Caco-2 (cell line): ENCODE data around the gene PRRX2. TPM values are rescaled to one million over a fixed set of nuclear protein-coding genes. Genes with fewer than 3 reads are reported as not detected.

ENCODE experiments used
- BruUV-seq: library from RNA; stranded (reverse); fragments of 400-500 nt; replicated peaks from 2 replicates; lab custom pipeline; 2021; lab: Mats Ljungman, UMichigan
- CTCF ChIA-PET: fragments of 300-600 bp; sonication (Branson Sonifier 250); formaldehyde crosslinking; loops from one replicate; lab custom pipeline; 2022; ENCODE audit warnings: antibody characterized with exemption; lab: Charles Lee
- POLR2A ChIA-PET: fragments of 300-600 bp; sonication (Branson Sonifier 250); formaldehyde crosslinking; loops from one replicate; lab custom pipeline; 2022; ENCODE audit warnings: antibody characterized with exemption; lab: Charles Lee
- DNase-seq, 2 experiments: peaks; one replicate each; pipeline versions ENCODE4 v3.0.0 to v3.0.0-alpha.2; 2020 to 2022
- H3K27me3 ChIP-seq: replicated peaks from 2 replicates; pipeline ENCODE4 v1.6.0; 2011; ENCODE audit warnings: low read length; ENCODE audit not compliant: control insufficient read depth, insufficient read depth
- H3K36me3 ChIP-seq: 2 replicates; pipeline ENCODE4 v1.5.1; 2011; ENCODE audit warnings: low read length; ENCODE audit not compliant: control insufficient read depth, insufficient read depth
- H3K4me1 ChIP-seq: fragments of 250-450 bp; sonication (Bioruptor Pico); 2 replicates; pipeline ENCODE4 v1.5.1; 2020; ENCODE audit warnings: mild to moderate bottlenecking
- H3K4me3 ChIP-seq: 2 replicates; pipeline ENCODE4 v1.5.1; 2011; ENCODE audit warnings: low read depth, mild to moderate bottlenecking, control low read depth, low read length
- H3K9me3 ChIP-seq: fragments of 250-450 bp; sonication (Bioruptor Pico); 2 replicates; pipeline ENCODE4 v1.5.1; 2020; ENCODE audit warnings: mild to moderate bottlenecking, moderate library complexity
- H3K27ac Mint-ChIP-seq: one replicate; pipeline ENCODE4 v1.8.0; 2022; ENCODE audit warnings: mixed read lengths; ENCODE audit not compliant: unreplicated experiment
- H3K27me3 Mint-ChIP-seq: one replicate; pipeline ENCODE4 v1.8.0; 2022; ENCODE audit warnings: mixed read lengths; ENCODE audit not compliant: insufficient read depth, unreplicated experiment
- H3K36me3 Mint-ChIP-seq: one replicate; pipeline ENCODE4 v1.8.0; 2022; ENCODE audit warnings: mild to moderate bottlenecking, mixed read lengths; ENCODE audit not compliant: insufficient read depth, unreplicated experiment
- H3K4me1 Mint-ChIP-seq: one replicate; pipeline ENCODE4 v1.8.0; 2022; ENCODE audit warnings: low read depth, mixed read lengths; ENCODE audit not compliant: unreplicated experiment
- H3K4me3 Mint-ChIP-seq: one replicate; pipeline ENCODE4 v1.8.0; 2022; ENCODE audit warnings: mild to moderate bottlenecking, moderate library complexity, mixed read lengths; ENCODE audit not compliant: unreplicated experiment
- H3K9me3 Mint-ChIP-seq: one replicate; pipeline ENCODE4 v1.8.0; 2022; ENCODE audit warnings: mixed read lengths; ENCODE audit not compliant: unreplicated experiment
- intact Hi-C: fragments of 100-400 bp; cut with micrococcal nuclease; formaldehyde crosslinking; loops from one replicate; pipeline ENCODE4 v1.10.0; 2022; ENCODE audit not compliant: unreplicated experiment
- total RNA-seq: library from RNA; stranded (reverse); gene quantifications from 2 replicates; pipeline ENCODE4 v1.2.3, GENCODE V29; 2022
- TF ChIP-seq, protein P1 (sequence below), 2 experiments: fragments of 200-600 bp in 1 of 2; IDR thresholded peaks; 1 replicate in 1 of 2; 2 replicates in 1 of 2; pipeline versions ENCODE4 v1.5.1 to v1.8.0; 2011 to 2022; ENCODE audit warnings: antibody characterized with exemption in 1 of 2, control low read depth in 1 of 2, inconsistent platforms in 1 of 2, low read depth in 1 of 2, low read length in 1 of 2, mild to moderate bottlenecking in 1 of 2, moderate library complexity in 1 of 2; ENCODE audit not compliant: insufficient read depth in 1 of 2, severe bottlenecking in 1 of 2, unreplicated experiment in 1 of 2

The PRRX2 gene
- total RNA-seq, 1 experiment from 2014 or later = not detected

DNA sequence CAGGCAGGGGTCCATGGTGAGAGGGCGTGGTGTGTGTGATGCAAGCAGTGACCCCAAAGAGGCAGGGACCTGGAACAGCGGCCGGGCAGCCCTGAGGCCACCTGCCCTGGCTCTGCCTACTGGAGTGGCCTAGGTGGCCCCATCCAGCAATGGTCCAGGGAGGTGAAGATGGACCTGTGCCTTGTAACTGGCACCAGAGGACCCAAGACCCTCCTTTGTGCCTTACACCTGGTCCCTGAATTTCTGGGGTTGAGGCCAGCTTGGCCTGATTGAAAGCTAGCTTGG is 44.7 kb downstream of the PRRX2 start:
- H3K4me1 Mint-ChIP-seq = no peaks in the 10 kb centered on the region
- H3K27ac Mint-ChIP-seq = no peak overlapping the region
- ChIA-PET POLR2A (no interaction called here), CTCF (no interaction called here)
- intact Hi-C loops = no loop called here
- no peaks in the 10 kb centered on the region for H3K27me3 ChIP-seq
- H3K9me3 Mint-ChIP-seq = no peaks in the 10 kb centered on the region
- TF ChIP-seq, protein P1, sequence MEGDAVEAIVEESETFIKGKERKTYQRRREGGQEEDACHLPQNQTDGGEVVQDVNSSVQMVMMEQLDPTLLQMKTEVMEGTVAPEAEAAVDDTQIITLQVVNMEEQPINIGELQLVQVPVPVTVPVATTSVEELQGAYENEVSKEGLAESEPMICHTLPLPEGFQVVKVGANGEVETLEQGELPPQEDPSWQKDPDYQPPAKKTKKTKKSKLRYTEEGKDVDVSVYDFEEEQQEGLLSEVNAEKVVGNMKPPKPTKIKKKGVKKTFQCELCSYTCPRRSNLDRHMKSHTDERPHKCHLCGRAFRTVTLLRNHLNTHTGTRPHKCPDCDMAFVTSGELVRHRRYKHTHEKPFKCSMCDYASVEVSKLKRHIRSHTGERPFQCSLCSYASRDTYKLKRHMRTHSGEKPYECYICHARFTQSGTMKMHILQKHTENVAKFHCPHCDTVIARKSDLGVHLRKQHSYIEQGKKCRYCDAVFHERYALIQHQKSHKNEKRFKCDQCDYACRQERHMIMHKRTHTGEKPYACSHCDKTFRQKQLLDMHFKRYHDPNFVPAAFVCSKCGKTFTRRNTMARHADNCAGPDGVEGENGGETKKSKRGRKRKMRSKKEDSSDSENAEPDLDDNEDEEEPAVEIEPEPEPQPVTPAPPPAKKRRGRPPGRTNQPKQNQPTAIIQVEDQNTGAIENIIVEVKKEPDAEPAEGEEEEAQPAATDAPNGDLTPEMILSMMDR (IDR thresholded peaks at IDR 0.05; ENCODE audit: insufficient read depth in 1 of 2, low read depth in 1 of 2, low read length in 1 of 2, severe bottlenecking in 1 of 2, unreplicated experiment in 1 of 2) = no peak
- no peaks in the 10 kb centered on the region for H3K4me1 ChIP-seq
- no peaks in the 10 kb centered on the region for H3K36me3 Mint-ChIP-seq
- no peak for DNase-seq
- H3K36me3 ChIP-seq = no peaks in the 10 kb centered on the region
- no TSS peak for BruUV-seq
- H3K27me3 Mint-ChIP-seq = no peaks in the 10 kb centered on the region
- H3K9me3 ChIP-seq = no peaks in the 10 kb centered on the region
- H3K4me3 Mint-ChIP-seq = no peak overlapping the region
- no peak overlapping the region for H3K4me3 ChIP-seq

DNA sequence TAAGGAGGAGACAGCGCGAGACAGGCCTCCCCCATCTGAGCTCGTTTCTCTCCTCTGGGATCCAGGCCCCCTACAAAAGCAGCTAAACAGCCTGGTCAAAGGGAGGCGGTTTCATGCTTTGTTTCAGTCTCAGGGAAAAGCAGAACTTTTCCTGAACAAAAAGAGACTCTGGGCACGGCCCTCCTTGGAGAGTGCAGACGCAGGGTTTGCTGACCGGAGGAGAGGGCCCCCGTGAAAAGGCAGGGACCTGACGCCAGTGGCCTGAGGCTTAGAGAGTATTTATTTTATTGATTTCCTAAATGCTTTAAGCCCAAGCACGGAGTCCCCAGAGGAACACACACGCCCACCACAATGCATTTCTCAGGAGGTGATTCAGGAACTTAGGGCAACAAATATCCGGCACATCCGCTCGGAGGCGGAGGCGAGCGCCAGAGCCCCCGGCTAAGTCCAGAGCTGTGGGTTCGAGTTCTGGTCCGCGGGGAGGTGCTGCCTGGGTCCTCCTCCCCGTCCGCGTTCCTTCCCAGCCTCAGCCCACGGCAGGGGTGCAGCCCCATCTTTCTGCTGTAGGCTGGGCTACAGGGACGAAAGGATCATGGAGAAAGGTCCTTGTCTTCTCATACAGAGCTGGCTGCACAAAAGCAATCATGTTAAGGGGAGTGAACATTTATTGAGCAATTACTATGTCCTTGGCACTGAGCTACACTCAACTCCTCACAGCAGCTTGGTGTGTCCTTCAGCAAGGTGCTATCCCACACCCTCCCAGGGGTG is 47.4 kb downstream of the PRRX2 start:
- intact Hi-C loops = no loop called here

DNA sequence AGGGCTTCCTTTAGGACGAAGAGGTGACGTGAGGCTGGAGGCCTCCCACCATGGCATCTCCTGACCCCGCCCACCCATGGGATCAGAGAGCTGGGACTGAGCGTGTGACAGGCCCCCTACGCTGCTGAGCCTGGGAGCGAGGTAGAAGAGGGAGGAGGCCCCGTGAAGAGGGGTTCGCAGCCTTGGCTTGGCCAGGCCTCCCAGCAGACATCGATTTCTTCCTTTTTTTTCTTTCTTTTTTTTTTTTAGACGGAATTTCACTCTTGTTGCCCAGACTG is 47.9 kb downstream of the PRRX2 start:
- no peak overlapping the region for H3K27ac Mint-ChIP-seq
- CTCF ChIA-PET = no interaction called here

More for the DNA sequence above, 47.4 kb downstream of the PRRX2 start:
- Mint-ChIP-seq H3K4me1 (no peaks in the 10 kb centered on the region), H3K27me3 (peaks cover 3% of the 10 kb centered on the region), H3K36me3 (no peaks in the 10 kb centered on the region), H3K4me3 (no peak overlapping the region), H3K27ac (no peak overlapping the region), H3K9me3 (no peaks in the 10 kb centered on the region)
- no peak for DNase-seq
- H3K27me3 ChIP-seq = no peaks in the 10 kb centered on the region
- POLR2A ChIA-PET = no interaction called here
- no peak overlapping the region for H3K4me3 ChIP-seq
- BruUV-seq = no TSS peak
- TF ChIP-seq, protein P1 (IDR thresholded peaks at IDR 0.05; ENCODE audit: insufficient read depth in 1 of 2, low read depth in 1 of 2, low read length in 1 of 2, severe bottlenecking in 1 of 2, unreplicated experiment in 1 of 2) = no peak
- H3K9me3 ChIP-seq = no peaks in the 10 kb centered on the region
- CTCF ChIA-PET = no interaction called here
- no peaks in the 10 kb centered on the region for H3K4me1 ChIP-seq
- no peaks in the 10 kb centered on the region for H3K36me3 ChIP-seq

More for the DNA sequence above, 47.9 kb downstream of the PRRX2 start:
- no TSS peak for BruUV-seq
- TF ChIP-seq, protein P1 (IDR thresholded peaks at IDR 0.05; ENCODE audit: insufficient read depth in 1 of 2, low read depth in 1 of 2, low read length in 1 of 2, severe bottlenecking in 1 of 2, unreplicated experiment in 1 of 2) = no peak
- no peaks in the 10 kb centered on the region for H3K36me3 ChIP-seq
- no peak overlapping the region for H3K4me3 ChIP-seq
- no peak for DNase-seq
- H3K9me3 ChIP-seq = no peaks in the 10 kb centered on the region
- Mint-ChIP-seq H3K36me3 (no peaks in the 10 kb centered on the region), H3K9me3 (no peaks in the 10 kb centered on the region), H3K27me3 (peaks cover 3% of the 10 kb centered on the region), H3K4me3 (no peak overlapping the region), H3K4me1 (no peaks in the 10 kb centered on the region)
- no peaks in the 10 kb centered on the region for H3K4me1 ChIP-seq
- intact Hi-C loops = no loop called here
- H3K27me3 ChIP-seq = no peaks in the 10 kb centered on the region
- POLR2A ChIA-PET = no interaction called here
